Measurements from ENCODE around the gene SENP2.

Gene SENP2

DNA sequence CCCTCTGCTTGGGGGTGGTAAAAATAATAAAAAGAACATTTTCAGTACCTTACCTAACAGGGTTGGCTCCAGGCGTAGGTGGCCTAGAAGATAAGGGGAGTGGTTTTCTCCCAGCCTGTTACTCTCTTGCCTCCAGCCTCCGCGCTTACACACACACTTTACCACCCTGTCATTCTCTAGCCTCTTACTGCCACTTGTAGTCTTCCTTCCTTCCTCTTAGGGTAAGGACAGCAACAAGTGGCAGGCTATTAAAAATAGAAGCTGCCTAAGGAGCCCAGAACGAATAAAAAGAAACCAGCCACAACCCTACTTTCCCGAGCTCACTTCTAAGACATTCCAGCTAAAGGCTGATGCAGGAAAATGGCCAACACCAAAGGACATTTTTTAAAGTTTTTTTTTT lies 24.1 kb upstream of the SENP2 start:
- no peak for TF ChIP-seq GATA1 (IDR thresholded peaks at IDR 0.05; ENCODE audit: low read depth, low read length)
- no peak for DNase-seq

DNA sequence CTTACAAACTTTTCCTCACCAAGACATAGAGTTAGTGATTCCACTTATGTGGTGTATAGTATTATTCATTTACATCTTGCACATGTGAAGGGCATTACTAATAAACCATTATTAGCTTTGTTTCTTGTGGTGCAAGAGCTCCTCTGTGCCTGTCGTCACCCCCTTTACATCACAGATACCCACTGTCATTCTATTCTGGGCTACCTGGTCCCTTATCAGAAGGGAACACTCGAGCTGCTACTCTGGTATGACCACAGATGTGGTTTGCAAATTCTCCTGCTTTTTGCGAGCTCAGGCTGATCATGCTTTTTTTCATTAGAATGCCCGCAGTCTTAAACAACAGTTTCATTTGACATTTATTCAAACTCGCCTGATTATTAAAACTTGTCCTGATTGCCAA lies 13.9 kb upstream of the SENP2 start:
- TF ChIP-seq POLR2A (IDR thresholded peaks at IDR 0.05; ENCODE audit: low read length) (no peak), GATA1 (IDR thresholded peaks at IDR 0.05; ENCODE audit: low read depth, low read length) (no peak)
- peak in 1 of 2 experiments; percentile 32 for DNase-seq

DNA sequence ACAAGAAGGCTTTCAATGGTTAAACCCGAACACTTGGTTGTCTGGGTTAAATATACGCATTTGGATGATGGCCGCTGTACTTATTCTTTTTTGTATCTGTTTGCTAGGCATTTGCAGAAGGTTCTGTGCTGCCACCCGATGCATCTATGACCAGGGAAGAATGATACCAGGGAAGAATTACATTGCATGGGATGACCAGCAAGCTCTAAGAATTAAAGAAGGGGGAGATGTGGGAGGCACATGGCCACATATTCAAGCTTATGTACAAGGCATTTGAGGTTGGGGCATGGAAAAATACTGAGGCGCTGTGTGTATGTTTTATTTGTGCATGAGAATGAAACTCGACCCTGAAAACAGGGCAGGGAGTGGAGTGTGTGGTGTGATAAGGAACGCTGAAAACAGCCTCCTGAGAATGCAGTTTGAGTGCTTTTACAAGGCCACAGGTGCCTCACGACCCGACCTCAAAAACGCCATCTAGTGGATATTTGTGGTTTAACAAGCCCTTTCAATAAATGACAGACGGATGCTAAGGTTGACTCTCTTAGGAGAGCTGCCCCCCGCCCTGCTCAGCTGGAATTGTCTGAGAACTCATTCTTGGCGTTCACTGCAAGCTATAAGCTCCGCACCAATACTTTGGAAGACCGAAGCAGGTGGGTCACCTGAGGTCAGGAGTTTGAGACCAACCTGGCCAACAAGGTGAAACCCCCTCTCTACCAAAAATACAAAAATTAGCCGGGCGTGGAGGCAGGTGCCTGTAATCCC lies 10.8 kb upstream of the SENP2 start:
- peak; percentile 69 to 75 for DNase-seq

DNA sequence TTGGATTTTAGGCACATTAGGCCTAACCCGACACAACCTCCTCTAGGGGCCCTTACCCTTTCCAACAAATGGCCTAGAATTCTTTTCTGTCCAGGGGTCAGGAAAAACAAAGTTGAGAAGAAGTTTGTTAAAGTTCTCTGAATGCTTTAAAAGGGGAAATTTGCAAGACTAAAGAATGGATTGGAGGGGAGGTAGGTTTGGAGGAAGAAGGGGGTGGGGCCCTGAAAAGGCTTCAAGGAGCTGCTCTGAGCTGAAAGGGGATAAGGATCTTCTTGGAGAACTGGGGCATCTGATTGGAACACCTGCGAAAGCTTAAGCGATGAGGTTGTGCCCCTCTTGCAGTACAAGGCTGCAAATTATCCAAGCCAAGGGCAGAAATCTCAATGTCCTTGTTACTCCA lies 3.9 kb upstream of the SENP2 start:
- TF ChIP-seq GATA1 (IDR thresholded peaks at IDR 0.05; ENCODE audit: low read depth, low read length) (no peak), POLR2A (IDR thresholded peaks at IDR 0.05; ENCODE audit: low read length) (no peak)
- no peak for DNase-seq

DNA sequence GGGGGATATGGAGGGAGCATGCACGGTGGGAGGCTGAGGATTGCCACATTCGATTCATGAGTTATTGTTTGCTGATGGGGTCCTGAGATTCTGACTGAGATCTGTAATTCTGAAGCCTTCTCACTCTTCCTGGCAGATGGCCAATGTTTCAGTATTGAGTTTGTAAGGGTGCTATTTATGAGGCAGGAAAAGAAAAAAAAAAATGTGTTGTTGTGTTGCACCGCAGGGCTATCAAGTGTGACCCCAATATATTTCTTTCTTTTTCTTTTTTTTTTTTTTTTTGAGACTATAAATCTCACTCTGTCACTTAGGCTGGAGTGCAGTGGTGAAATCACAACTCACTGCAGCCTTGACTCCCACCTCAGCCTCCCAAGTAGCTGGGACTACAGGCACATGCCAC lies 3.2 kb upstream of the SENP2 start:
- DNase-seq = peak; percentile 34 to 57
- TF ChIP-seq POLR2A (IDR thresholded peaks at IDR 0.05; ENCODE audit: low read length) = no peak
- TF ChIP-seq GATA1 (IDR thresholded peaks at IDR 0.05; ENCODE audit: low read depth, low read length) = no peak

DNA sequence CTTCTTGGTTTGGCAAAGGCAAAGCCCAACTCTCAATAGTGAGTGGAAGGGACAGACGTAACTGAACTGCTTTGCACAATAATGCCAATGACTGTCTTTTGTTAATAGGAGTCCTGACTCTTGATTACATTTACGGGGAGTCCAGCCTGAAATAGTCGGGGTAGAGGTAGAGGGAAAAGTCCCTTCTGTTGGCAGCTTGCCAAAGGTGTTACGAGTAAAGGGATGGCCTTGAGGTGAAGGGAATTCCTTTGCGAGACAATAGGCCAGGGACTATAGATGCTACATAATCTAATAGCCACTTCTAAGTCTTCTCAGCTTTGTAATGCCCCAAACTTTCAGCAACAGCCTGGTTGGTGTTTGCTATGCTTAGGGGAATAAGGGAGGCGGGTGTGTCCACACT lies 2.2 kb upstream of the SENP2 start:
- TF ChIP-seq POLR2A (IDR thresholded peaks at IDR 0.05; ENCODE audit: low read length) (no peak), GATA1 (IDR thresholded peaks at IDR 0.05; ENCODE audit: low read depth, low read length) (no peak)
- DNase-seq = peak in 1 of 2 experiments; percentile 20

DNA sequence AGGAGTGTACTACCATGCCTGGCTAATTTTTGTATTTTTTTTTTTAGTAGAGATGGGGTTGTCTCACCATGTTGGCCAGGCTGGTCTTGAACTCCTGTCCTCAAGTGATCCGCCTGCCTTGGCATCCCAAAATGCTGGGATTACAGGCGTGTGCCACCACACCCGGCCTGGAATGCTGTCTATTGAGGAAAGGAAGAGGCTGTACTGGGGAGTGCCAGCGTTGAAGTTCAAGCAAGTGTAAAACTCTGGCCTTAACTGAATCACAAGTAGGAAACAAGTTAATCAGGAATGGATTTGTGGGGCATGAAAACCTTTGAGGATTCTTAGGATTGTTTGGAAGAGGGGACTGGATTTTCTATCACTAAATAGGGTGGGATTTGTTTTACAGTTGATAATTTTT lies 1.4 kb upstream of the SENP2 start:
- TF ChIP-seq GATA1 (IDR thresholded peaks at IDR 0.05; ENCODE audit: low read depth, low read length) = no peak
- TF ChIP-seq POLR2A (IDR thresholded peaks at IDR 0.05; ENCODE audit: low read length) = no peak
- no peak for DNase-seq

DNA sequence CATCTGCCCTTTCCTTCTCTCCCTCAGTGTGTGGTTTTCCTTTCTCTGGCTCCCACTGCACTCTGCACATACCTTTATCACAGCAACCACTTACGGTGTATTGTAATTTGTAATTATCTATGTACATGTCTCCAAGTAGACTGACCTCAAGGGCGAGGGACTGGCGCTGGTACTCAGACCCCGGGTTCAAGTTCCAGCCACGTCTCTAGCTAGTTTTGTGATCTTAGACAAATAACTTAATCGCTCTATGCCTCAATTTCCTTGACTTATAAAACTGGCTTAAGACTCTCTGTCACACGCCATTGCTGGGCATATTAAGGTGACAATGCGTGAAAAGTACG lies 607 bp upstream of the SENP2 start:
- no peak for DNase-seq
- TF ChIP-seq GATA1 (IDR thresholded peaks at IDR 0.05; ENCODE audit: low read depth, low read length) (no peak), POLR2A (IDR thresholded peaks at IDR 0.05; ENCODE audit: low read length) (no peak)

DNA sequence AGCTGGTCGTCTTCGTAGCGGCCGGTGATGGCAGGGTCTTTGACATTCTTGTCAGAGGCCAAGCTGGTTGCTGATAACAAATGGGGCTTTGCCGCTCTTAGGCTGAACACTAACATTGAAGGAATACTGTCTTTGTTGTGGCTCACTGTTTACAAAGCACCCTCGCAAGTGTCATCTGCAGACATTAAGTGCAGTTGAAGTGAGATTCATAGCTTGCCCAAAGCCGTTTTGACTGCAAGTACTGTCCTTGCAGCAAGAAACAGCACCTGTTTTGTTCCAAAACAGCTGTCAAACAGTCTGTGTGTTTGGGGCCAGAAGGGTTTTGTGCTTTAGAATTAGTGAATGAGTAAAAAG lies 568 bp downstream of the SENP2 start:
- no peak for DNase-seq
- TF ChIP-seq GATA1 (IDR thresholded peaks at IDR 0.05; ENCODE audit: low read depth, low read length) (no peak), POLR2A (IDR thresholded peaks at IDR 0.05; ENCODE audit: low read length) (no peak)

DNA sequence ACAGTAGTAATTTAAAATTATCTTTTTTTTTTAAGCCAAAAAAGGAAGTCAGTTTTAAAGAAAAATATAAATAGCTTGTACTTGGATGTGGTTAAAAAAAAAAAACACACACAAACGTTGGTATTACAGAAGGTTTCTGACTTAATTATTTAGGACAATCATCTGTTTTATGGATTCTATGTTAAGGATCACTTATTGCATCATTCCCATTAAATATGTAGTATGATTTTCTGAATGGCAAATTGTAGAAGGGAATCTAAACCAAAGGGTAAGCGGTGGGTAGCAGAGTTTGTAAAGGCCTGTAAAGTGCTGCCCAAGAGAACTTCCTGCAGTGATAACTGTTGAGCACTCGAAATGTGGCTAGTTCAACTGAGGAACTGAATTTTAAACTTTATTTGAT lies 8.0 kb downstream of the SENP2 start:
- TF ChIP-seq GATA1 (IDR thresholded peaks at IDR 0.05; ENCODE audit: low read depth, low read length) (no peak), POLR2A (IDR thresholded peaks at IDR 0.05; ENCODE audit: low read length) (no peak)
- no peak for DNase-seq

DNA sequence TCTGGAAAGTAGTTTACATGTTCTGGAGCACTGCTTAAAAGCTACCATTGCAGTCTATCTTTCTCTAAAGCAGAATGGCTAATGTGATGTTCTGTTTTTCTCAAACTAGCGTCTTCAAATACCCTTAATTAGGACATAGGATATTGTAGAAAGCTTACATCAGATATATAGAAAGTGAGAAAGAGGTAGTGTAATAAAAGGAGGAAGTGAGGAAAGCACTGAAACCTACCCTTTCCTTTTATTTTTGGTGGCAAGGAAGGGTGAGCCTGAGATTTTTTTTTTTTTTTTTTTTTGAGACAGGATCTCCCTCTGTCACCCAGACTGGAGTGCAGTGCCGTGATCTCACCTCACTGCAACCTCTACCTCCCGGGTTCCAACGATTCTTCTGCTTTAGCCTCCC lies 9.4 kb downstream of the SENP2 start:
- no peak for DNase-seq

DNA sequence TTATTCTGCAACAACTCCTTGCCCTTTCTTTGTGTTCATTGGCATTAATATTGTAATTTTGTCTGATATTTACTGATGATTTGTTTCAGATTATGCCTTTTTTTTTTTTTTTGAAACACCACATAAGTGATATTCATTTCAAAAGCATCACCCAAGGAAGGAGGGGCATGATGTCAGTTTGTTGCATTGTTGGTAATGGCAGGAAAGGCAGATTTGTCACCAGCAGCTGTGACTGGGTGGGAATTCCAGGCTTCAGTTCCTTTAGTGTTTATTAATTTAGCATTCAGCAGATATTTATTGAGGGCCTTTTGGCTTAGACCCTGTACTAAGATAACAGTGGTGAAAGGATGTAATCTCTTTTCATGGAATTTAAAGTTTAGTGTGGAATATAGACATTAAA lies 19.5 kb downstream of the SENP2 start:
- DNase-seq = no peak
- no peak for TF ChIP-seq GATA1 (IDR thresholded peaks at IDR 0.05; ENCODE audit: low read depth, low read length)
- no peak for TF ChIP-seq POLR2A (IDR thresholded peaks at IDR 0.05; ENCODE audit: low read length)

More for the DNA sequence above, 9.4 kb downstream of the SENP2 start:
- TF ChIP-seq POLR2A (IDR thresholded peaks at IDR 0.05; ENCODE audit: low read length) (no peak), GATA1 (IDR thresholded peaks at IDR 0.05; ENCODE audit: low read depth, low read length) (no peak)

DNA sequence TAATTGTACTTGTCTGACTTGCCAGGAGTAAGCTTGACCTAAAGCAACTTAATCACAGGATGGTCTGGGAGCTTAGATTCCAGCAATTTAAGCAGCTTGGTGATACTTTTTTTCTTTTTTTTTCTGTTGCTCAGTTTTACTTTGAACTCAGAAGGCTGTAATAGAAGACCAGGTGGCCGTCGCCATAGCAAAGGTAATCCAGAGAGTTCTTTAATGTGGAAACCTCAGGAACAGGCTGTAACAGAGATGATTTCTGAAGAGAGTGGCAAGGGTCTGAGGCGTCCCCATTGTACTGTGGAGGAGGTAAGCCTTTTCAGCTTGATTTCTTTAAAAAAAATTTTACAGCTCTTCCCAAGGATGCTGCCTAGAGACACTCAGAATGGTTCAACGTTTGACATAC lies 20.1 kb downstream of the SENP2 start:
- DNase-seq = no peak
- TF ChIP-seq GATA1 (IDR thresholded peaks at IDR 0.05; ENCODE audit: low read depth, low read length) (no peak), POLR2A (IDR thresholded peaks at IDR 0.05; ENCODE audit: low read length) (no peak)

DNA sequence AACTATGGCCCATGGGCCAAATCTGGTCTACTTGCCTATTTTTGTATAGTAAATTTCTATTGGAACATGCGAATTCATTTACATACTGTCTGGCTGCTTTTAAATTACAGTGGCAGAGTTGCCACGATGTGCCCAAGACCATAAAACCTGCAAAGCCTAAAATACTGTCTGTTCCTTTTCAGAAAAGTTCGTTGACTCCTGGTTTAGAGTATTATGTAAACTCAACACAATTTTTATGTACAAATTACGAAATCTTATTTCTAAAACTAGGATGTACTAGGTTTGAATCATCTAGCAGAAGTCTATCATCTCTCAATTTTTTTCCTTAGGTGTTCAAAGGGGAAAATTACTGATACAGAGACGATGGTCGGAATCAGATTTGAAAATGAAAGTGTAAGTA lies 26.9 kb downstream of the SENP2 start:
- no peak for DNase-seq
- TF ChIP-seq POLR2A (IDR thresholded peaks at IDR 0.05; ENCODE audit: low read length) (no peak), GATA1 (IDR thresholded peaks at IDR 0.05; ENCODE audit: low read depth, low read length) (no peak)

DNA sequence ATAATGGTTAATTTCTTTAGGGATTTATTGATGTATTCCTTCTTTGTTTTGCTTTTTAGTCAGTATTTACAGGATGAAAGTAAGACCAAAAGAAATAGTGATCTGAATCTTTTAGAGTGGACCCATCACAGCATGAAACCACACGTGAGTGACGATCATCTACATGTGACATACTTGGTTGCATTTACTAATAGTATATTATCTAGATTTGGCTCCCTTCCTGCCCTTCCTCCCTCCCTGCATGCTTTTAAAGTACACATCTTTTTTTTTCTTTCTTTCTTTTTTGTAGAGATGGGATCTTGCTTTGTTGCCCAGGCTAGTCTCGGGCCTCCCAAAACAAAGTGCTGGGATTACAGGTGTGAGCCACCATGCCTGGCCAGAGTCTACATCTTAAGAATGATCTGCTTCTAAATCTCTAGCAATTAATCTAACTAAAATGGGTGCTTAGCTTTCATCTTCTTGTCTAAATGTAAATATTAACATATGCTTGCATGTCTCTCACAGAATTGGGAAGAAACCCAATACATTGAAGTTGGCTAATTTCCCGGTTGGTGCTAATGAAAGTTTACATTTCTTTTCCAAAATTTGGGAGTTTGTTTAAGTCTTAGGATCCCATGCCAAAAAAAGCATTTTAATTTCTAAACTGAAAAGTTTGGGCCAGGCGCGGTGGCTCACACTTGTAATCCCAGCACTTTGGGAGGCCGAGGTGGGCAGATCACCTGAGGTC lies 38.0 kb downstream of the SENP2 start:
- TF ChIP-seq GATA1 (IDR thresholded peaks at IDR 0.05; ENCODE audit: low read depth, low read length) (no peak), POLR2A (IDR thresholded peaks at IDR 0.05; ENCODE audit: low read length) (no peak)
- DNase-seq = no peak

All from erythroblast (primary cell).